NCI-H82 (cell line): ENCODE measurements around the gene CEP97.
A peak's percentile ranks its signal among the peaks of the same experiment; 100 is the strongest.

Experiments
- DNase-seq: peaks from one replicate; lab custom pipeline; 2025; lab: John Stamatoyannopoulos, UW

The CEP97 gene

GRCh38 chr3:101778385-101779046 lies 54.1 kb downstream of the CEP97 start:
- no peak for DNase-seq

GRCh38 chr3:101779047-101779821 lies 54.8 kb downstream of the CEP97 start, which contains the start of gene NXPE3:
Gene NXPE3, plus strand, starts transcription at chr3:101779211. Its CDS starts 6,386 bp downstream, at chr3:101785597.
- peak; percentile 94 for DNase-seq

- DNase-seq = no peak
Observed at GRCh38 chr3:101779822-101780381, 55.5 kb downstream of the CEP97 start.

GRCh38 chr3:101780661-101781060 lies 56.2 kb downstream of the CEP97 start:
- peak; percentile 38 for DNase-seq

- no peak for DNase-seq
Observed at GRCh38 chr3:101781166-101781565, 56.8 kb downstream of the CEP97 start.

GRCh38 chr3:101784855-101785613 lies 60.6 kb downstream of the CEP97 start:
- no peak for DNase-seq

GRCh38 chr3:101791778-101792177 lies 67.4 kb downstream of the CEP97 start:
- no peak for DNase-seq

- no peak for DNase-seq
Observed at GRCh38 chr3:101796077-101796680, 71.8 kb downstream of the CEP97 start.

- no peak for DNase-seq
Observed at GRCh38 chr3:101801174-101801573, 76.8 kb downstream of the CEP97 start.

- DNase-seq = no peak
Observed at GRCh38 chr3:101802179-101802578, 77.8 kb downstream of the CEP97 start.

GRCh38 chr3:101803173-101803782 lies 78.9 kb downstream of the CEP97 start:
- peak; percentile 95 for DNase-seq

- DNase-seq = no peak
Observed at GRCh38 chr3:101803939-101804338, 79.5 kb downstream of the CEP97 start.

GRCh38 chr3:101806491-101806890 lies 82.1 kb downstream of the CEP97 start:
- DNase-seq = no peak

GRCh38 chr3:101807888-101808287 lies 83.5 kb downstream of the CEP97 start:
- no peak for DNase-seq

- DNase-seq = peak; percentile 65
Observed at GRCh38 chr3:101809178-101810021, 85.0 kb downstream of the CEP97 start.

- DNase-seq = no peak
Observed at GRCh38 chr3:101810022-101810418, 85.6 kb downstream of the CEP97 start.

- no peak for DNase-seq
Observed at GRCh38 chr3:101811875-101812274, 87.5 kb downstream of the CEP97 start.

- DNase-seq = no peak
Observed at GRCh38 chr3:101812895-101813294, 88.5 kb downstream of the CEP97 start.

- peak; percentile 25 for DNase-seq
Observed at GRCh38 chr3:101813817-101814440, 89.5 kb downstream of the CEP97 start.

- DNase-seq = no peak
Observed at GRCh38 chr3:101814835-101815234, 90.4 kb downstream of the CEP97 start.
